ENCODE results near the gene DYNLT3.
A peak's percentile ranks its signal among the peaks of the same experiment; 100 is the strongest.

Gene DYNLT3

GRCh38 chrX:37840931-37841330 lies 6.4 kb downstream of the DYNLT3 start:
- DNase-seq (ENCODE audit: low read depth), result no peak

- no peak for DNase-seq (ENCODE audit: low read depth)
Measured at GRCh38 chrX:37834937-37835336, 12.4 kb downstream of the DYNLT3 start.

- DNase-seq (ENCODE audit: low read depth), result no peak
Measured at GRCh38 chrX:37830371-37830770, 17.0 kb downstream of the DYNLT3 start.

- no peak for DNase-seq (ENCODE audit: low read depth)
Measured at GRCh38 chrX:37829721-37830120, 17.6 kb downstream of the DYNLT3 start.

- DNase-seq (ENCODE audit: low read depth), result peak; percentile 20
Measured at GRCh38 chrX:37825215-37825842, 22.0 kb downstream of the DYNLT3 start.

- DNase-seq (ENCODE audit: low read depth), result no peak
Measured at GRCh38 chrX:37824491-37825214, 22.7 kb downstream of the DYNLT3 start.

GRCh38 chrX:37820646-37821045 lies 26.7 kb downstream of the DYNLT3 start:
- DNase-seq (ENCODE audit: low read depth), result no peak

- no peak for DNase-seq (ENCODE audit: low read depth)
Measured at GRCh38 chrX:37818031-37818430, 29.3 kb downstream of the DYNLT3 start.

GRCh38 chrX:37817579-37817978 lies 29.8 kb downstream of the DYNLT3 start:
- no peak for DNase-seq (ENCODE audit: low read depth)

- no peak for DNase-seq (ENCODE audit: low read depth)
Measured at GRCh38 chrX:37817176-37817575, 30.2 kb downstream of the DYNLT3 start.

GRCh38 chrX:37816766-37817165 lies 30.6 kb downstream of the DYNLT3 start:
- DNase-seq (ENCODE audit: low read depth), result no peak

- no peak for DNase-seq (ENCODE audit: low read depth)
Measured at GRCh38 chrX:37815366-37815765, 32.0 kb downstream of the DYNLT3 start.

- no peak for DNase-seq (ENCODE audit: low read depth)
Measured at GRCh38 chrX:37813570-37813969, 33.8 kb downstream of the DYNLT3 start.

- no peak for DNase-seq (ENCODE audit: low read depth)
Measured at GRCh38 chrX:37812110-37812509, 35.3 kb downstream of the DYNLT3 start.

GRCh38 chrX:37809970-37810369 lies 37.4 kb downstream of the DYNLT3 start:
- no peak for DNase-seq (ENCODE audit: low read depth)

- DNase-seq (ENCODE audit: low read depth), result no peak
Measured at GRCh38 chrX:37803057-37803456, 44.3 kb downstream of the DYNLT3 start.

- no peak for DNase-seq (ENCODE audit: low read depth)
Measured at GRCh38 chrX:37802028-37802427, 45.3 kb downstream of the DYNLT3 start.

- DNase-seq (ENCODE audit: low read depth), result no peak
Measured at GRCh38 chrX:37800717-37801116, 46.7 kb downstream of the DYNLT3 start.

- DNase-seq (ENCODE audit: low read depth), result no peak
Measured at GRCh38 chrX:37799936-37800335, 47.4 kb downstream of the DYNLT3 start.

GRCh38 chrX:37796805-37797204 lies 50.6 kb downstream of the DYNLT3 start:
- DNase-seq (ENCODE audit: low read depth), result no peak

- DNase-seq (ENCODE audit: low read depth), result no peak
Measured at GRCh38 chrX:37796310-37796709, 51.1 kb downstream of the DYNLT3 start.
